Epithelial cell of esophagus (primary cell): ENCODE measurements around the gene SPRN.
"Not testable (repeated sequence)": the region's sequence is repeated elsewhere in the genome, so short reads cannot be mapped to it uniquely, and the experiment has no call there.

ENCODE experiments used
- DNase-seq: peaks from one replicate; pipeline ENCODE4 v3.0.0; 2010; ENCODE audit warnings: low read depth
- H3K4me3 ChIP-seq: 2 replicates; pipeline ENCODE4 v1.5.1; 2011; ENCODE audit warnings: mild to moderate bottlenecking, low read length, control low read depth
- CTCF ChIP-seq: IDR thresholded peaks from 2 replicates; pipeline ENCODE4 v1.5.1; 2011; ENCODE audit warnings: low read depth, mild to moderate bottlenecking, low read length, control low read depth, inconsistent platforms; ENCODE audit not compliant: insufficient read depth; ENCODE audit errors: missing control alignments

SPRN gene

GRCh38 chr10:133442967-133443924, 18.8 kb upstream of the SPRN start:
- no peak overlapping the region for H3K4me3 ChIP-seq
- no peak for DNase-seq
- no peak for TF ChIP-seq CTCF

GRCh38 chr10:133442191-133442966, 18.0 kb upstream of the SPRN start:
- no peak for DNase-seq
- no peak overlapping the region for H3K4me3 ChIP-seq
- TF ChIP-seq CTCF: no peak

- no peak for DNase-seq
- no peak for TF ChIP-seq CTCF
- no peak overlapping the region for H3K4me3 ChIP-seq
Observed at GRCh38 chr10:133441780-133442179, 17.4 kb upstream of the SPRN start.

- not testable (repeated sequence) for DNase-seq, H3K4me3 ChIP-seq
Observed at GRCh38 chr10:133441356-133441755, 16.9 kb upstream of the SPRN start.

GRCh38 chr10:133440633-133441285, 16.3 kb upstream of the SPRN start:
- no peak overlapping the region for H3K4me3 ChIP-seq
- no peak for TF ChIP-seq CTCF
- no peak for DNase-seq

GRCh38 chr10:133439517-133440461, 15.4 kb upstream of the SPRN start:
- TF ChIP-seq CTCF: no peak
- no peak overlapping the region for H3K4me3 ChIP-seq

More at GRCh38 chr10:133439517-133440461, 15.4 kb upstream of the SPRN start:
- no peak for DNase-seq
